GM18502 (cell line): ENCODE results near the gene FAM20B.
A peak's percentile ranks its signal among the peaks of the same experiment; 100 is the strongest.

ENCODE experiments used
- ATAC-seq: cut with Tn5 transposase; IDR thresholded peaks from one replicate; pipeline ENCODE4 v1.9.1; 2021; ENCODE audit warnings: mild to moderate bottlenecking; ENCODE audit not compliant: unreplicated experiment, poor library complexity

FAM20B gene

GRCh38 chr1:179089827-179090482 lies 64.3 kb downstream of the FAM20B start:
- ATAC-seq: no peak

- ATAC-seq: no peak
These were observed 64.8 kb downstream of the FAM20B start for GRCh38 chr1:179090522-179090921.

- ATAC-seq: no peak
These were observed 65.2 kb downstream of the FAM20B start for GRCh38 chr1:179090923-179091322.

GRCh38 chr1:179091691-179092165 lies 66.0 kb downstream of the FAM20B start:
- no peak for ATAC-seq

- ATAC-seq: no peak
These were observed 67.3 kb downstream of the FAM20B start for GRCh38 chr1:179092896-179093461.

- no peak for ATAC-seq
These were observed 69.1 kb downstream of the FAM20B start for GRCh38 chr1:179094818-179095217.

- ATAC-seq: no peak
These were observed 69.7 kb downstream of the FAM20B start for GRCh38 chr1:179095377-179095776.

- ATAC-seq: no peak
These were observed 70.2 kb downstream of the FAM20B start for GRCh38 chr1:179095924-179096323.

- ATAC-seq: no peak
These were observed 74.2 kb downstream of the FAM20B start for GRCh38 chr1:179099891-179100290.

- no peak for ATAC-seq
These were observed 75.9 kb downstream of the FAM20B start for GRCh38 chr1:179101566-179101965.

- no peak for ATAC-seq
These were observed 78.3 kb downstream of the FAM20B start for GRCh38 chr1:179103999-179104398.

- no peak for ATAC-seq
These were observed 79.0 kb downstream of the FAM20B start for GRCh38 chr1:179104611-179105250.

- ATAC-seq: peak; percentile 46
These were observed 79.7 kb downstream of the FAM20B start for GRCh38 chr1:179105393-179105792.

GRCh38 chr1:179107706-179108629 lies 82.3 kb downstream of the FAM20B start:
- no peak for ATAC-seq

GRCh38 chr1:179108644-179109043 lies 83.0 kb downstream of the FAM20B start:
- no peak for ATAC-seq

- ATAC-seq: no peak
These were observed 89.5 kb downstream of the FAM20B start for GRCh38 chr1:179115181-179115580.

- no peak for ATAC-seq
These were observed 93.8 kb downstream of the FAM20B start for GRCh38 chr1:179119513-179119912.

- no peak for ATAC-seq
These were observed 95.0 kb downstream of the FAM20B start for GRCh38 chr1:179120736-179121135.

- ATAC-seq: no peak
These were observed 95.7 kb downstream of the FAM20B start for GRCh38 chr1:179121159-179121938.

GRCh38 chr1:179124873-179125272 lies 99.2 kb downstream of the FAM20B start:
- ATAC-seq: no peak
